ENCODE measurements around the gene SFMBT2.
"Not testable (repeated sequence)": the region's sequence is repeated elsewhere in the genome, so short reads cannot be mapped to it uniquely, and the experiment has no call there.

Gene SFMBT2

GRCh38 chr10:7400068-7400715 lies 10.6 kb downstream of the SFMBT2 start:
- no peak for DNase-seq

GRCh38 chr10:7399533-7399932 lies 11.3 kb downstream of the SFMBT2 start:
- no peak for DNase-seq

- no peak for DNase-seq
These were observed 13.5 kb downstream of the SFMBT2 start for GRCh38 chr10:7397049-7398035.

- DNase-seq: not testable (repeated sequence)
These were observed 18.5 kb downstream of the SFMBT2 start for GRCh38 chr10:7392301-7392700.

GRCh38 chr10:7391748-7392147 lies 19.1 kb downstream of the SFMBT2 start:
- no peak for DNase-seq

GRCh38 chr10:7390689-7391110 lies 20.1 kb downstream of the SFMBT2 start:
- not testable (repeated sequence) for DNase-seq

GRCh38 chr10:7389844-7390243 lies 21.0 kb downstream of the SFMBT2 start:
- no peak for DNase-seq

GRCh38 chr10:7389346-7389745 lies 21.5 kb downstream of the SFMBT2 start:
- DNase-seq: no peak

- peak; percentile 54 for DNase-seq
These were observed 22.2 kb downstream of the SFMBT2 start for GRCh38 chr10:7388602-7389001.

GRCh38 chr10:7388149-7388548 lies 22.7 kb downstream of the SFMBT2 start:
- not testable (repeated sequence) for DNase-seq

- no peak for DNase-seq
These were observed 25.7 kb downstream of the SFMBT2 start for GRCh38 chr10:7385114-7385513.

- peak; percentile 26 for DNase-seq
These were observed 27.4 kb downstream of the SFMBT2 start for GRCh38 chr10:7383442-7383841.

- DNase-seq: no peak
These were observed 30.1 kb downstream of the SFMBT2 start for GRCh38 chr10:7380704-7381241.

GRCh38 chr10:7378602-7379403 lies 32.0 kb downstream of the SFMBT2 start:
- no peak for DNase-seq

- DNase-seq: no peak
These were observed 33.1 kb downstream of the SFMBT2 start for GRCh38 chr10:7377614-7378248.

- no peak for DNase-seq
These were observed 36.0 kb downstream of the SFMBT2 start for GRCh38 chr10:7374795-7375194.

- no peak for DNase-seq
These were observed 37.8 kb downstream of the SFMBT2 start for GRCh38 chr10:7373039-7373438.

GRCh38 chr10:7372504-7372903 lies 38.3 kb downstream of the SFMBT2 start:
- DNase-seq: no peak

- DNase-seq: no peak
These were observed 40.3 kb downstream of the SFMBT2 start for GRCh38 chr10:7370511-7370910.

- DNase-seq: no peak
These were observed 45.6 kb downstream of the SFMBT2 start for GRCh38 chr10:7365027-7365745.

GRCh38 chr10:7364474-7364873 lies 46.4 kb downstream of the SFMBT2 start:
- DNase-seq: no peak

- DNase-seq: no peak
These were observed 47.1 kb downstream of the SFMBT2 start for GRCh38 chr10:7363700-7364099.

Measured in CD4-positive, alpha-beta T cell treated with Interleukin-6 for 4 hours (primary cell).